ENCODE measurements around the gene CFB. TPM values are rescaled to one million over a fixed set of nuclear protein-coding genes. Genes with fewer than 3 reads are reported as not detected.

Gene CFB
- polyA plus RNA-seq, 1 of the 3 experiments (the other 2 are of a cell fraction): 42.1 TPM

- 61% methylated on average over 8 of the region's 11 CpGs for WGBS (ENCODE audit: low lambda C conversion rate)
- Histone ChIP-seq H3K36me3 (replicated peaks in 1 of 2; ENCODE audit: control insufficient read depth in 1 of 2, insufficient read depth in 2 of 2, low read length in 1 of 2) (peaks cover 0 to 8% of the 10 kb centered on the region in 2 experiments), H2AFZ (ENCODE audit: low read depth) (0 out of 2 replicates have a peak overlapping the region, but pooled peaks have one; percentile 89), H3K9me2 (no peaks in the 10 kb centered on the region), H3F3A (replicated peaks; ENCODE audit: insufficient read depth) (peaks cover 15% of the 10 kb centered on the region), H3K4me2 (peak overlapping the region; percentile 78), H3K4me3 (ENCODE audit: low read depth in 2 of 2, low read length in 1 of 2) (peak overlapping the region; percentile 36 to 49; a peak in 2 of 4 replicates), H3K9me3 (no peaks in the 10 kb centered on the region), H3K9ac (peak overlapping the region; percentile 52; the same call in 1 of the 2 replicates), H3K4me1 (ENCODE audit: control insufficient read depth in 1 of 2, insufficient read depth in 2 of 2, low read depth in 1 of 2, low read length in 1 of 2) (peaks cover 9 to 14% of the 10 kb centered on the region in 2 experiments; a peak in 1 of 4 replicates), H4K20me1 (ENCODE audit: insufficient read depth) (no peaks in the 10 kb centered on the region), H3K79me2 (ENCODE audit: insufficient read depth) (no peaks in the 10 kb centered on the region), H3K27me3 (ENCODE audit: insufficient read depth) (no peaks in the 10 kb centered on the region), H3K27ac (ENCODE audit: low read depth in 2 of 2, low read length in 1 of 2) (peak overlapping the region; percentile 80 to 92)
- POLR2A ChIA-PET: no interaction called here
- TF ChIP-seq MAX (IDR thresholded peaks at IDR 0.05; ENCODE audit: low read depth): no peak
- TF ChIP-seq GABPA (IDR thresholded peaks at IDR 0.05; ENCODE audit: low read depth): no peak
- TF ChIP-seq IRF3 (IDR thresholded peaks at IDR 0.05; ENCODE audit: low read depth, low read length): no peak
- no peak for TF ChIP-seq RCOR1 (IDR thresholded peaks at IDR 0.05; ENCODE audit: low read length)
- no peak for TF ChIP-seq POLR2AphosphoS5 (IDR thresholded peaks at IDR 0.05; ENCODE audit: low read depth, low read length)
- CTCF ChIA-PET: no interaction called here
- DNase-seq: no peak
Measured at GRCh38 chr6:31946370-31946885, 533 bp downstream of the CFB start.

- Histone ChIP-seq H3K79me2 (ENCODE audit: insufficient read depth) (no peaks in the 10 kb centered on the region), H3K4me1 (ENCODE audit: control insufficient read depth in 1 of 2, insufficient read depth in 2 of 2, low read depth in 1 of 2, low read length in 1 of 2) (peaks cover 9 to 14% of the 10 kb centered on the region in 2 experiments; a peak in 1 of 4 replicates), H3K36me3 (replicated peaks in 1 of 2; ENCODE audit: control insufficient read depth in 1 of 2, insufficient read depth in 2 of 2, low read length in 1 of 2) (peaks cover 0 to 15% of the 10 kb centered on the region in 2 experiments), H3F3A (replicated peaks; ENCODE audit: insufficient read depth) (peaks cover 15% of the 10 kb centered on the region), H3K9me2 (no peaks in the 10 kb centered on the region), H3K9me3 (no peaks in the 10 kb centered on the region), H3K9ac (no peak overlapping the region), H3K4me2 (no peak overlapping the region), H3K27ac (ENCODE audit: low read depth in 2 of 2, low read length in 1 of 2) (no peak overlapping the region), H3K4me3 (ENCODE audit: low read depth in 2 of 2, low read length in 1 of 2) (no peak overlapping the region), H4K20me1 (ENCODE audit: insufficient read depth) (no peaks in the 10 kb centered on the region), H2AFZ (ENCODE audit: low read depth) (no peak overlapping the region), H3K27me3 (ENCODE audit: insufficient read depth) (no peaks in the 10 kb centered on the region)
- no peak for DNase-seq
- CTCF ChIA-PET: interaction anchor here (2.7 kb wide), 1 partner anchor 24 kb away, joined by 9 read pairs; the partner anchor contains the start of gene DXO
- POLR2A ChIA-PET: interaction anchor here (0.6 kb wide), 1 partner anchor 54 kb away, joined by 3 read pairs; no protein-coding TSS in a partner anchor
- TF ChIP-seq RFX5 (IDR thresholded peaks at IDR 0.05; ENCODE audit: low read length): no peak
- TF ChIP-seq MXI1 (IDR thresholded peaks at IDR 0.05; ENCODE audit: low read depth, low read length): no peak
- no peak for TF ChIP-seq GABPA (IDR thresholded peaks at IDR 0.05; ENCODE audit: low read depth)
- no peak for TF ChIP-seq NRF1 (IDR thresholded peaks at IDR 0.05; ENCODE audit: low read depth, low read length)
- no peak for TF ChIP-seq TEAD4 (IDR thresholded peaks at IDR 0.05; ENCODE audit: borderline replicate concordance, insufficient read depth)
- no peak for TF ChIP-seq RAD21 (IDR thresholded peaks at IDR 0.05; ENCODE audit: low read length)
- TF ChIP-seq FOSL2 (IDR thresholded peaks at IDR 0.05; ENCODE audit: borderline replicate concordance, low read depth): no peak
- TF ChIP-seq EP300 (IDR thresholded peaks at IDR 0.05; ENCODE audit: borderline replicate concordance in 1 of 2, low read depth in 1 of 2, low read length in 1 of 2): no peak
- no peak for TF ChIP-seq FOXM1 (IDR thresholded peaks at IDR 0.05; ENCODE audit: low read depth)
- no peak for TF ChIP-seq USF1 (IDR thresholded peaks at IDR 0.05; ENCODE audit: borderline replicate concordance, low read depth)
- no peak for TF ChIP-seq MEF2A (IDR thresholded peaks at IDR 0.05; ENCODE audit: borderline replicate concordance, low read depth)
- no peak for TF ChIP-seq NFIC (IDR thresholded peaks at IDR 0.05; ENCODE audit: borderline replicate concordance)
- no peak for TF ChIP-seq IRF3 (IDR thresholded peaks at IDR 0.05; ENCODE audit: low read depth, low read length)
- TF ChIP-seq TCF12 (IDR thresholded peaks at IDR 0.05): no peak
- TF ChIP-seq RCOR1 (IDR thresholded peaks at IDR 0.05; ENCODE audit: low read length): no peak
- 58% methylated on average over 16 of the region's 24 CpGs for WGBS (ENCODE audit: low lambda C conversion rate)
Measured at GRCh38 chr6:31947070-31947675, 1.3 kb downstream of the CFB start.
